8988T (cell line): ENCODE measurements around the gene PDE1C.
"Not testable (repeated sequence)": the region's sequence is repeated elsewhere in the genome, so short reads cannot be mapped to it uniquely, and the experiment has no call there.

Experiments
- DNase-seq: peaks from one replicate; pipeline ENCODE4 v3.0.0; 2011

PDE1C gene

GRCh38 chr7:31887006-31887405 is 183.2 kb downstream of the PDE1C start:
- no peak for DNase-seq

- no peak for DNase-seq
Observed at GRCh38 chr7:31885171-31885570, 185.0 kb downstream of the PDE1C start.

GRCh38 chr7:31883761-31884164 is 186.4 kb downstream of the PDE1C start:
- DNase-seq = no peak

GRCh38 chr7:31882187-31882586 is 188.0 kb downstream of the PDE1C start:
- DNase-seq = no peak

GRCh38 chr7:31878875-31879274 is 191.3 kb downstream of the PDE1C start:
- DNase-seq = no peak

GRCh38 chr7:31875424-31875823 is 194.8 kb downstream of the PDE1C start:
- no peak for DNase-seq

GRCh38 chr7:31874631-31875386 is 195.4 kb downstream of the PDE1C start:
- DNase-seq = no peak

- no peak for DNase-seq
Observed at GRCh38 chr7:31873816-31874597, 196.2 kb downstream of the PDE1C start.

GRCh38 chr7:31872545-31873370 is 197.4 kb downstream of the PDE1C start:
- no peak for DNase-seq

- DNase-seq = no peak
Observed at GRCh38 chr7:31864646-31865045, 205.6 kb downstream of the PDE1C start.

- no peak for DNase-seq
Observed at GRCh38 chr7:31860925-31861324, 209.3 kb downstream of the PDE1C start.

- no peak for DNase-seq
Observed at GRCh38 chr7:31858055-31858454, 212.2 kb downstream of the PDE1C start.

- no peak for DNase-seq
Observed at GRCh38 chr7:31857172-31857571, 213.0 kb downstream of the PDE1C start.

- DNase-seq = no peak
Observed at GRCh38 chr7:31856337-31856736, 213.9 kb downstream of the PDE1C start.

- DNase-seq = no peak
Observed at GRCh38 chr7:31855530-31855929, 214.7 kb downstream of the PDE1C start.

GRCh38 chr7:31853380-31853779 is 216.8 kb downstream of the PDE1C start:
- DNase-seq = no peak

- DNase-seq = no peak
Observed at GRCh38 chr7:31852462-31852861, 217.7 kb downstream of the PDE1C start.

- DNase-seq = no peak
Observed at GRCh38 chr7:31851119-31851518, 219.1 kb downstream of the PDE1C start.

GRCh38 chr7:31850601-31851000 is 219.6 kb downstream of the PDE1C start:
- DNase-seq = no peak

GRCh38 chr7:31850066-31850465 is 220.1 kb downstream of the PDE1C start:
- no peak for DNase-seq

GRCh38 chr7:31835471-31835870 is 234.7 kb downstream of the PDE1C start:
- no peak for DNase-seq

- DNase-seq = not testable (repeated sequence)
Observed at GRCh38 chr7:31833625-31834024, 236.6 kb downstream of the PDE1C start.

- no peak for DNase-seq
Observed at GRCh38 chr7:31828520-31828919, 241.7 kb downstream of the PDE1C start.
